Measurements from ENCODE around the gene MESP2. TPM values are rescaled to one million over a fixed set of nuclear protein-coding genes. Genes with fewer than 3 reads are reported as not detected.

MESP2 gene
- total and polyA plus RNA-seq, 2 of the 13 experiments (the other 11 are each of a cell fraction or from before 2014, with no cell fraction given), result not detected

DNA sequence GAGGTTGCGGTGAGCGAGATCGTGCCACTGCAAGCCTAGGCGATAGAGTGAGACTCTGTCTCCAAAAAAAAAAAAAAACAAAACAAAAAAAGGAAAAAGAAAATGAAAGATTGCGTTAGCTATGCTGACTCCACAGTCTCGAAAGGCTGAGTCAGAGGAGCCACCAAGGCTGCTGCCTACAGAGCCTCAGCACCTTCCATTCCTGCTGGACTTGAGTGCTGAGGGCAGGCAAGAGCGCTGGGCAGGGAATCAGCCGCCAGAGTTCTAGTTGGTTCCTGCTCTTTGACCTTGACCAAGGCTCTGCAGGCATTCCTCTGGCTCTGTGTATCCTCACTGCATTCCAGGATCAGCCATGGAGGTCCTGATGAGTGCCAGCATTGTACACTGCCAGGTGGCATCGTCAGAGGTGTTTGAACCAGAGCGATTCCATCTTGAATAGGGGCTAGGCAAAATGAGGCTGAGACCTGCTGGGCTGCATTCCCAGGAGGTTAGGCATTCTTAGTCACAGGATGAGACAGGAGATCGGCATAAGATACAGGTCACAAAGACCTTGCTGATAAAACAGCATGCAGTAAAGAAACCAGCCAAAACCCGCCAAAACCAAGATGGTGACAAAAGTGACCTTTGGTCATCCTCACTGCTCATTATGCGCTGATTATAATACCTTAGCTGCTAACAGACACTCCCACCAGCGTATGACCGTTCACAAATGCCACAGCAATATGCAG is 5.9 kb downstream of the MESP2 start (continued):
- TF ChIP-seq, protein P1, sequence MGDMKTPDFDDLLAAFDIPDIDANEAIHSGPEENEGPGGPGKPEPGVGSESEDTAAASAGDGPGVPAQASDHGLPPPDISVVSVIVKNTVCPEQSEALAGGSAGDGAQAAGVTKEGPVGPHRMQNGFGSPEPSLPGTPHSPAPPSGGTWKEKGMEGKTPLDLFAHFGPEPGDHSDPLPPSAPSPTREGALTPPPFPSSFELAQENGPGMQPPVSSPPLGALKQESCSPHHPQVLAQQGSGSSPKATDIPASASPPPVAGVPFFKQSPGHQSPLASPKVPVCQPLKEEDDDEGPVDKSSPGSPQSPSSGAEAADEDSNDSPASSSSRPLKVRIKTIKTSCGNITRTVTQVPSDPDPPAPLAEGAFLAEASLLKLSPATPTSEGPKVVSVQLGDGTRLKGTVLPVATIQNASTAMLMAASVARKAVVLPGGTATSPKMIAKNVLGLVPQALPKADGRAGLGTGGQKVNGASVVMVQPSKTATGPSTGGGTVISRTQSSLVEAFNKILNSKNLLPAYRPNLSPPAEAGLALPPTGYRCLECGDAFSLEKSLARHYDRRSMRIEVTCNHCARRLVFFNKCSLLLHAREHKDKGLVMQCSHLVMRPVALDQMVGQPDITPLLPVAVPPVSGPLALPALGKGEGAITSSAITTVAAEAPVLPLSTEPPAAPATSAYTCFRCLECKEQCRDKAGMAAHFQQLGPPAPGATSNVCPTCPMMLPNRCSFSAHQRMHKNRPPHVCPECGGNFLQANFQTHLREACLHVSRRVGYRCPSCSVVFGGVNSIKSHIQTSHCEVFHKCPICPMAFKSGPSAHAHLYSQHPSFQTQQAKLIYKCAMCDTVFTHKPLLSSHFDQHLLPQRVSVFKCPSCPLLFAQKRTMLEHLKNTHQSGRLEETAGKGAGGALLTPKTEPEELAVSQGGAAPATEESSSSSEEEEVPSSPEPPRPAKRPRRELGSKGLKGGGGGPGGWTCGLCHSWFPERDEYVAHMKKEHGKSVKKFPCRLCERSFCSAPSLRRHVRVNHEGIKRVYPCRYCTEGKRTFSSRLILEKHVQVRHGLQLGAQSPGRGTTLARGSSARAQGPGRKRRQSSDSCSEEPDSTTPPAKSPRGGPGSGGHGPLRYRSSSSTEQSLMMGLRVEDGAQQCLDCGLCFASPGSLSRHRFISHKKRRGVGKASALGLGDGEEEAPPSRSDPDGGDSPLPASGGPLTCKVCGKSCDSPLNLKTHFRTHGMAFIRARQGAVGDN (CRISPR knock-in tag; IDR thresholded peaks at IDR 0.05), result peak; percentile 74
- TF ChIP-seq ZNF383 (CRISPR knock-in tag; IDR thresholded peaks at IDR 0.05; ENCODE audit: borderline replicate concordance) (no peak), TEAD3 (CRISPR knock-in tag; optimal IDR thresholded peaks at IDR 0.05; ENCODE audit: borderline replicate concordance) (peak; percentile 97), NFE2L2 (IDR thresholded peaks at IDR 0.05; ENCODE audit: low read length) (no peak), FOXA1 (IDR thresholded peaks at IDR 0.05) (no peak), FOXA1 (CRISPR knock-in tag; IDR thresholded peaks at IDR 0.05) (peak; percentile 35; the same call in 1 of the 2 replicates), PRMT3 (CRISPR knock-in tag; IDR thresholded peaks at IDR 0.05; ENCODE audit: borderline replicate concordance, low read depth) (no peak), YY1 (IDR thresholded peaks at IDR 0.05; ENCODE audit: insufficient read depth, insufficient replicate concordance, low read depth, low read length) (peak; percentile 61), TCF12 (IDR thresholded peaks at IDR 0.05) (no peak), TCF12 (CRISPR knock-in tag; IDR thresholded peaks at IDR 0.05) (no peak), TBX2 (CRISPR knock-in tag; IDR thresholded peaks at IDR 0.05; ENCODE audit: borderline replicate concordance) (0 out of 2 replicates have a peak, but pooled peaks have one; percentile 37), ZNF883 (CRISPR knock-in tag; IDR thresholded peaks at IDR 0.05; ENCODE audit: not compliant biosample characterization) (no peak), SPEN (CRISPR knock-in tag; IDR thresholded peaks at IDR 0.05; ENCODE audit: low read depth) (peak; percentile 25; the same call in 1 of the 2 replicates), ZNF724P (CRISPR knock-in tag; IDR thresholded peaks at IDR 0.05; ENCODE audit: borderline replicate concordance) (no peak), LCORL (IDR thresholded peaks at IDR 0.05) (no peak), LCORL (CRISPR knock-in tag; IDR thresholded peaks at IDR 0.05) (peak; percentile 29; the same call in 1 of the 2 replicates)
- TF ChIP-seq, protein P2, sequence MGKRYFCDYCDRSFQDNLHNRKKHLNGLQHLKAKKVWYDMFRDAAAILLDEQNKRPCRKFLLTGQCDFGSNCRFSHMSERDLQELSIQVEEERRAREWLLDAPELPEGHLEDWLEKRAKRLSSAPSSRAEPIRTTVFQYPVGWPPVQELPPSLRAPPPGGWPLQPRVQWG (CRISPR knock-in tag; IDR thresholded peaks at IDR 0.05; ENCODE audit: borderline replicate concordance, low read depth), result no peak
- TF ChIP-seq, protein P3, sequence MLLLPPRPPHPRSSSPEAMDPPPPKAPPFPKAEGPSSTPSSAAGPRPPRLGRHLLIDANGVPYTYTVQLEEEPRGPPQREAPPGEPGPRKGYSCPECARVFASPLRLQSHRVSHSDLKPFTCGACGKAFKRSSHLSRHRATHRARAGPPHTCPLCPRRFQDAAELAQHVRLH (CRISPR knock-in tag; IDR thresholded peaks at IDR 0.05; ENCODE audit: borderline replicate concordance, low read depth), result peak; percentile 40; the same call in 1 of the 2 replicates
- TF ChIP-seq, protein P4, sequence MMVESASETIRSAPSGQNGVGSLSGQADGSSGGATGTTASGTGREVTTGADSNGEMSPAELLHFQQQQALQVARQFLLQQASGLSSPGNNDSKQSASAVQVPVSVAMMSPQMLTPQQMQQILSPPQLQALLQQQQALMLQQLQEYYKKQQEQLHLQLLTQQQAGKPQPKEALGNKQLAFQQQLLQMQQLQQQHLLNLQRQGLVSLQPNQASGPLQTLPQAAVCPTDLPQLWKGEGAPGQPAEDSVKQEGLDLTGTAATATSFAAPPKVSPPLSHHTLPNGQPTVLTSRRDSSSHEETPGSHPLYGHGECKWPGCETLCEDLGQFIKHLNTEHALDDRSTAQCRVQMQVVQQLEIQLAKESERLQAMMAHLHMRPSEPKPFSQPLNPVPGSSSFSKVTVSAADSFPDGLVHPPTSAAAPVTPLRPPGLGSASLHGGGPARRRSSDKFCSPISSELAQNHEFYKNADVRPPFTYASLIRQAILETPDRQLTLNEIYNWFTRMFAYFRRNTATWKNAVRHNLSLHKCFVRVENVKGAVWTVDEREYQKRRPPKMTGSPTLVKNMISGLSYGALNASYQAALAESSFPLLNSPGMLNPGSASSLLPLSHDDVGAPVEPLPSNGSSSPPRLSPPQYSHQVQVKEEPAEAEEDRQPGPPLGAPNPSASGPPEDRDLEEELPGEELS (CRISPR knock-in tag; IDR thresholded peaks at IDR 0.05), result peak; percentile 34; the same call in 1 of the 2 replicates
- TF ChIP-seq, protein P5, sequence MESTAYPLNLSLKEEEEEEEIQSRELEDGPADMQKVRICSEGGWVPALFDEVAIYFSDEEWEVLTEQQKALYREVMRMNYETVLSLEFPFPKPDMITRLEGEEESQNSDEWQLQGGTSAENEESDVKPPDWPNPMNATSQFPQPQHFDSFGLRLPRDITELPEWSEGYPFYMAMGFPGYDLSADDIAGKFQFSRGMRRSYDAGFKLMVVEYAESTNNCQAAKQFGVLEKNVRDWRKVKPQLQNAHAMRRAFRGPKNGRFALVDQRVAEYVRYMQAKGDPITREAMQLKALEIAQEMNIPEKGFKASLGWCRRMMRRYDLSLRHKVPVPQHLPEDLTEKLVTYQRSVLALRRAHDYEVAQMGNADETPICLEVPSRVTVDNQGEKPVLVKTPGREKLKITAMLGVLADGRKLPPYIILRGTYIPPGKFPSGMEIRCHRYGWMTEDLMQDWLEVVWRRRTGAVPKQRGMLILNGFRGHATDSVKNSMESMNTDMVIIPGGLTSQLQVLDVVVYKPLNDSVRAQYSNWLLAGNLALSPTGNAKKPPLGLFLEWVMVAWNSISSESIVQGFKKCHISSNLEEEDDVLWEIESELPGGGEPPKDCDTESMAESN (CRISPR knock-in tag; conservative IDR thresholded peaks at IDR 0.05), result 0 out of 2 replicates have a peak, but pooled peaks have one; percentile 26
- TF ChIP-seq, protein P6, sequence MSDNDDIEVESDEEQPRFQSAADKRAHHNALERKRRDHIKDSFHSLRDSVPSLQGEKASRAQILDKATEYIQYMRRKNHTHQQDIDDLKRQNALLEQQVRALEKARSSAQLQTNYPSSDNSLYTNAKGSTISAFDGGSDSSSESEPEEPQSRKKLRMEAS (IDR thresholded peaks at IDR 0.05), result peak; percentile 42; the same call in 1 of the 2 replicates
